NCI-H524 treated with DMSO at 0.1 percent for 48 hours (cell line): ENCODE results near the gene CCDC7.
"Not testable (repeated sequence)": the region's sequence is repeated elsewhere in the genome, so short reads cannot be mapped to it uniquely, and the experiment has no call there.

Experiments
- DNase-seq: peaks from one replicate; lab custom pipeline; 2025; lab: John Stamatoyannopoulos, UW

Gene CCDC7

GRCh38 chr10:32454148-32454547, 8.2 kb downstream of the CCDC7 start:
- no peak for DNase-seq

DNA sequence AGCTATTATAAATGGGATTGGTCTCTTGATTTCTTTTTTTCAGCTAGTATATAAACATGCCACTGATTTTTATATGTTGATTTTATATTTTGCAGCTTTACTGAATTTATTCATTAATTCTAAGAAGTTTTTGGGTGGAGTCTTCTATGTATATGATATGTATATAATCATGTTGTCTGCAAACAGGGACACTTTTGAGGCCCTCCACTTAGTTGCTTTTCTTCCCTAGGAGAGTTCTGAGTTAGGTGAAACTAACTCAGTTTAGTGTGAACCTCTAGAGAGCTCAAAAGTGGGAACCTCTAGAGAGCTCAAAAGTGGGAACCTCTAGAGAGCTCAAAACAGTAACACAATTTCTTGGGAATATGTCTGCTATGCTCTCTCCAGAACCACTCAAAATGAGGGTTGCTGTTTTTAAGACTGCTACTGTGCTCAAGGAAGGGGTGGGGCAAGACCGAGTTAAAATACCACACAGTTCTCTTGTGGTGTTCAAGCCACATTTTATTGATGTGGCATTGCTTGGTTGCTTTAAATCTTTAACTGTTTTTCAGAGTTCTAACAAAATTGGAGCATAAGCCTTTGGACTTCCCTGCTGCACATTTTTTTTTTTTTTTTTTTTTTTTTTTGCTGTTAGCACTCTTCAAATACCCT, 13.2 kb downstream of the CCDC7 start:
- no peak for DNase-seq

- no peak for DNase-seq
These were observed 15.3 kb downstream of the CCDC7 start for GRCh38 chr10:32461203-32461602.

GRCh38 chr10:32471232-32471631, 25.3 kb downstream of the CCDC7 start:
- no peak for DNase-seq

DNA sequence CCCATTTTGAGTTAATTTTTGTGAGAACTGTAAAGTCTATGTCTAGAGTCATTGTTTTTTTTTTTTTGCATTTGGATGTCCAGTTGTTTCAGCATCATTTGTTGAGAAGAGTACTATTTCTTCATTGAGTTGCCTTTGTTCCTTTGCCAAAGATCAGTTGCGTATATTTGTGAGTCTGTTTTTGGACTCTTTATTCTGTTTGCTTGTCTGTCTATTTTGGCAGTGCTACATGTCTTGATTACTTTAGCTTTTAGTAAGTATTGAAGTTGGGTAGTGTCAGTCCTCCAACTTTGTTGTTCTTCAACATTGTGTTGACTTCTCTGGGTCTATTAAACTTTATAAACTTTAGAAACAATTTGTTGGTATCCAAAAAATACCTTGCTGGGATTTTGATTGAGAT, 31.6 kb downstream of the CCDC7 start:
- DNase-seq: no peak

GRCh38 chr10:32481606-32482005, 35.7 kb downstream of the CCDC7 start:
- DNase-seq: no peak

- DNase-seq: not testable (repeated sequence)
These were observed 37.1 kb downstream of the CCDC7 start for GRCh38 chr10:32483019-32483502.

DNA sequence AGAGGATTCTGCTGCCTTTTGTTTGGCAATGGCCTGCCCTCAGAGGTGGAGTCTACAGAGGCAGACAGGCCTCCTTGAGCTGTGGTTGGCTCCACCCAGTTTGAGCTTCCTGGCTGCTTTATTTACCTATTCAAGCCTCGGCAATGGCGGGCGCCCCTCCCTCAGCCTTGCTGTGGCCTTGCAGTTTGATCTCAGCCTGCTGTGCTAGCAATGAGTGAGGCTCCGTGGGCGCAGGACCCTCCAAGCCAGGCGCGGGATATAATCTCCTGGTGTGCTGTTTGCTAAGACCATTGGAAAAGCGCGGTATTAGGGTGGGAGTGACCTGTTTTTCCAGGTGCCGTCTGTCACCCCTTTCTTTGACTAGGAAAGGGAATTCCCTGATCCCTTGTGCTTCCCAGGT, 42.1 kb downstream of the CCDC7 start:
- not testable (repeated sequence) for DNase-seq

DNA sequence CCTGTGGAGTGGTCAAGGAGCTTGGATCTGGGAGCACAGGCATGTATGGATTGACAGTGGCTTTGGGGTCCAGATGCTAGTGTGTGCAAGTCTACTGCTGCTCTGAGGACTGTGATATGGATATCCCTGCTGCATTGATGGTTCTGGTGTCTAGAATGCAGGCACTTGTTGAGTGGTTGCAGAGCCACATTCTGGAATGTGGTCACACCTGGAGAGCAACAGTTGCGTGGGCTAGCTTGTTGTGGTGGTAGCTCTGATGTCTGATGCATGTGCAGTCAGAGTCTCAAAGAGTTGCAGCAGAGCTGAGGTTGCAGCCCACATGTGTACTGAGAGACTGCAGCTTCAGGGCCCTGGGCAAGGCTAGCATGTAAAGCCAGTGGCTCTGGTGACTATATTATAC, 43.2 kb downstream of the CCDC7 start:
- DNase-seq: no peak

DNA sequence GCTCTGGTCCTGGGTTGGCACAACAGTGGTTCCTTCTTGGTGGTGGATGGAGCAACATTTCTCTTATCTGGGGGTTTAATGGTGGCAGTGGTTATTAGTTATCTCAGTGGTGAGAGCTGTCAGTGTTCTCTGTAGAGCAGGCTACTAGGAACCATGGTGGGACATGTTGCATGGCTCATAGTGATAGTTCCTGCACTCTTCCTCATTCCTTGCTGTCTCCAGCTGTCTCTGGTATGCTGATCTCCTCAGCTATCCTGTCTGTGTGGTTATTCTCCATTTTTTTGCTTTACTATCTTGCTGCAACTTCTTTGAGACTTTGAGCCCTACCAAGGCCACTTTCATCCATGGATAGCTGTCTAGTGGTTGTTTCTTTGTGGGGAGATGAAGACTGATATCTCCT, 44.0 kb downstream of the CCDC7 start:
- no peak for DNase-seq

GRCh38 chr10:32494562-32494961, 48.6 kb downstream of the CCDC7 start:
- DNase-seq: not testable (repeated sequence)

- DNase-seq: not testable (repeated sequence)
These were observed 54.2 kb downstream of the CCDC7 start for GRCh38 chr10:32500136-32500535.

GRCh38 chr10:32501906-32502305, 56.0 kb downstream of the CCDC7 start:
- DNase-seq: no peak

DNA sequence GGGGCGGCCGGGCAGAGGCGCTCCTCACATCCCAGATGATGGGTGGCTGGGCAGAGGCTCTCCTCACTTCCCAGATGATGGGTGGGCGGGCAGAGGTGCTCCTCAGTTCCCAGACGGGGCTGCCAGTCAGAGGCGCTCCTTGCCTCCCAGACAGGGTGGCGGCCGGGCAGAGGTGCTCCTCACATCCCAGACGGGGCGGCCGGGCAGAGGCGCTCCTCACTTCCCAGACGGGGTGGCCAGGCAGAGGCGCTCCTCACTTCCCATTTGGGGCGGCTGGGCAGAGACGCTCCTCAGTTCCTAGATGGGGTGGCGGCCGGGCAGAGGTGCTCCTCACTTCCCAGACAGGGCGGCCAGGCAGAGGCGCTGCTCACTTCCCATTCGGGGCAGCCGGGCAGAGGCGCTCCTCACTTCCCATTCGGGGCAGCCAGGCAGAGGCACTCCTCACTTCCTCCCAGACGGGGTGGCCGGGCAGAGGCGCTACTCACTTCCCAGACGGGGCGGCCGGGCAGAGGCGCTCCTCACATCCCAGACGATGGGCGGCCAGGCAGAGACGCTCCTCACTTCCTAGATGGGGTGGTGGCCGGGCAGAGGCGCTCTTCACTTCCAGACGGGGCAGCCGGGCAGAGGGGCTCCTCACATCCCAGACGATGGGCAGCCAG, 60.0 kb downstream of the CCDC7 start:
- not testable (repeated sequence) for DNase-seq

GRCh38 chr10:32511599-32511998, 65.7 kb downstream of the CCDC7 start:
- no peak for DNase-seq

DNA sequence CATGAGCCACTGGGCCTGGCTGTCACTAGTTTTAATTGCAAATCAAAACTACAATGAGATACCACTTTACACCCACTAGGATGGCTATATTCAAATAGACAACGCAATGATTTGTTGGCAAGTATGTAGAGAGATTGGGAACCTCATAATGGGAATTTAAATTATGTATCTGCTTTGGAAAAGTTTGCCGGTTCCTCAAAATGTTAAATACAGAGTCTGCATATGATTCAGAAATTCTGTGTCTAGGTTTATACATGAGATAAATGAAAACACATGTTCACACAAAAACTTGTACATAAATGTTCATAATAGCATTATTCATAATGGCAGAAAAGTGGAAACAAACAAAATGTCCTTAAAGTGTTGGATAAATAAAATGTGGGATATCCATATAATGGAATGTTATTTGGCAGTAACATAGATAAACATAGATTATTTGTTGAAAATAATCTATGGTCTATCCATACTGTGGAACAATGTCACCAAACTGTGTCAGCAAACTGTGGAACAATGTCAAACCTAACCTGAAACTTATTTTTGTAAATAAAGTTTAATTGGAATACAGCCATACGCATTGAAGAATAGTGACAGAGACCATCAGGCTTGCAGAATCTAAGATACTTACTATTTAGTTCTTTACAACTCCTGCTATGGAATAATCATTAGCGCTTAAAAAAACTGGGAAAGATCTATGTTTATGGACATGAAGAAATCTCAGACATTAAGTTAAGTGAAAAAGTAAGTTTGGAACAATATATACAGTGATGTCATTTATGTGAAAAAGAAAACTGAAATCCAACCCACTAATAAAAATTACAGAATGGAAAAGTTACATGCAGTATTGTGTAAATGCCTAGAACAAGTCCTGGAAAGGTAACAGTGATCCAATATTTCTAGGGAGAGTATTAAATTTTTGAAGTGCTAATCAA, 70.9 kb downstream of the CCDC7 start:
- no peak for DNase-seq

DNA sequence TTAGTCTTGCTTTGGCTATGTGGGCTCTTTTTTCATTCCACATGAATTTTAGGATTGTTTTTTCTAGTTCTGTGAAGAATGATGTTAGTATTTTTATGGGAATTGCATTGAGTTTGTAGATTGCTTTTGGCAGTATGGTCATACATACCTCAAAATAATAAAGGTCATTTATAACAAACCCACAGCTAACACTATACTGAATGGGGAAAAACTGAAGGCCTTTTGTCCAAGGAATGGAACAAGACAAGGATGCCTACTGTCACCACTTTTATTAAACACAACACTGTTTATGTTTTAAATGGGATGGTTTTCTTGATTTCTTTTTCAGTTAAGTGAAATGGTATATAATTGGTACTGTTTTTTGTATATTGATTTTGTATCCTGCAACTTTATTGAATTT, 84.3 kb downstream of the CCDC7 start:
- no peak for DNase-seq

- no peak for DNase-seq
These were observed 92.3 kb downstream of the CCDC7 start for GRCh38 chr10:32538256-32538655.

- DNase-seq: no peak
These were observed 94.9 kb downstream of the CCDC7 start for GRCh38 chr10:32540691-32541470.

- no peak for DNase-seq
These were observed 102.3 kb downstream of the CCDC7 start for GRCh38 chr10:32548208-32548607.

GRCh38 chr10:32556783-32557395, 110.9 kb downstream of the CCDC7 start:
- no peak for DNase-seq
